A549 treated with Hydrocortisone at 1 μM for 4 hours (cell line): ENCODE results near the gene TMEM63C. TPM values are rescaled to one million over a fixed set of nuclear protein-coding genes. Genes with fewer than 3 reads are reported as not detected.

Source experiments
- total RNA-seq: library from RNA; stranded (reverse); fragments of 200-300 nt; extraction: Qiagen RNA extraction; gene quantifications from 5 replicates; pipeline ENCODE4 v1.2.3, GENCODE V29; 2022

TMEM63C gene, protein sequence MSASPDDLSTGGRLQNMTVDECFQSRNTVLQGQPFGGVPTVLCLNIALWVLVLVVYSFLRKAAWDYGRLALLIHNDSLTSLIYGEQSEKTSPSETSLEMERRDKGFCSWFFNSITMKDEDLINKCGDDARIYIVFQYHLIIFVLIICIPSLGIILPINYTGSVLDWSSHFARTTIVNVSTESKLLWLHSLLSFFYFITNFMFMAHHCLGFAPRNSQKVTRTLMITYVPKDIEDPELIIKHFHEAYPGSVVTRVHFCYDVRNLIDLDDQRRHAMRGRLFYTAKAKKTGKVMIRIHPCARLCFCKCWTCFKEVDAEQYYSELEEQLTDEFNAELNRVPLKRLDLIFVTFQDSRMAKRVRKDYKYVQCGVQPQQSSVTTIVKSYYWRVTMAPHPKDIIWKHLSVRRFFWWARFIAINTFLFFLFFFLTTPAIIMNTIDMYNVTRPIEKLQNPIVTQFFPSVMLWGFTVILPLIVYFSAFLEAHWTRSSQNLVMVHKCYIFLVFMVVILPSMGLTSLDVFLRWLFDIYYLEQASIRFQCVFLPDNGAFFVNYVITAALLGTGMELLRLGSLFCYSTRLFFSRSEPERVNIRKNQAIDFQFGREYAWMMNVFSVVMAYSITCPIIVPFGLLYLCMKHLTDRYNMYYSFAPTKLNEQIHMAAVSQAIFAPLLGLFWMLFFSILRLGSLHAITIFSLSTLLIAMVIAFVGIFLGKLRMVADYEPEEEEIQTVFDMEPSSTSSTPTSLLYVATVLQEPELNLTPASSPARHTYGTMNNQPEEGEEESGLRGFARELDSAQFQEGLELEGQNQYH
- 4.8 to 6.0 TPM (median 5.4 TPM) in 5 replicates for total RNA-seq

DNA sequence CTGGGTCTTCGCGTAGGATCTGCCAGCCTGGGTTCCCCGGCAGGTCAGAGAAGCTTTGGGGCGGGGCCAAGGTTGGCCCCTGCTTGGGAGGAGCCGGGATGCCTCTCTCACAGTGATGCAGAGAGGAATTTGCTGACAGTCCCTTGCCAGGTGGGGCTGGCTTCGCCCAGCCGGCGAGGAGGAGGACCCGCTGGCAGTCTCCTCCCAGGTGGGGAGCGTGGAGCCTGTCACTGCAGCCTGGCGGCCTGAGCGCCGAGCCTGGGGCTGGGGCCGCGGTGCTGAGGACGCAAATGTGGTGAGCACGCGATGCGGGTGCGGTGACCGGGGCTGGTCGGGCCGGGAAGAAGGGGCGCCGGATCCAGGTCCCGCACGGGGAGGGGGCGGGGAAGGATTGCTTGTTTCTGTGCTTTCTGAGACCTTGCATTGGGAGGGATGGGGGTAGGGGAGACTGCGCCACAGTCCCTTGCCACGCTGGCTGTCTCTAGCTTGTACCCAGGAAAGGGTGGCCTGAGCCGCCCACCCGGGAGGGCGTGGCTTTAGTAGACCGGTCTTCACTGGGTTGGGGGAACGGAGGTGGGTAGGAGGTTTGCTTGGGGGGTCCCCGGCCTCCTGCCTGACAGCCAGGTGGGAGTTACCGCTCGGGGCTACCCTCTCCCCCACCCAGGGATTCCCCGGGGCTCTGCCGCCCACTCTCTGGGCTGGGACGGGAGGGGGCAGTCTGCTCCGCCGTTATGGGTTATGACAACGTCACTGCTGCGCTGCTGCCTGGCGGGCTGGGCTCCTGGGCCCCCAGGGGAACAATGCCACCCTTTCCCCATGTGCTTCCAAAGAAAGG, at the start of gene TMEM63C:
TMEM63C (plus strand) TSS at position 196 of the 835 bp plus-strand sequence. CDS start 37,016 bp downstream, outside the sequence.

GRCh38 chr14:77141214-77142004, 40.2 kb upstream of the TMEM63C start, which contains the start of gene ZDHHC22:
Gene ZDHHC22 (minus strand): TSS chr14:77141791. CDS start chr14:77139738, 2,053 bp downstream.

DNA sequence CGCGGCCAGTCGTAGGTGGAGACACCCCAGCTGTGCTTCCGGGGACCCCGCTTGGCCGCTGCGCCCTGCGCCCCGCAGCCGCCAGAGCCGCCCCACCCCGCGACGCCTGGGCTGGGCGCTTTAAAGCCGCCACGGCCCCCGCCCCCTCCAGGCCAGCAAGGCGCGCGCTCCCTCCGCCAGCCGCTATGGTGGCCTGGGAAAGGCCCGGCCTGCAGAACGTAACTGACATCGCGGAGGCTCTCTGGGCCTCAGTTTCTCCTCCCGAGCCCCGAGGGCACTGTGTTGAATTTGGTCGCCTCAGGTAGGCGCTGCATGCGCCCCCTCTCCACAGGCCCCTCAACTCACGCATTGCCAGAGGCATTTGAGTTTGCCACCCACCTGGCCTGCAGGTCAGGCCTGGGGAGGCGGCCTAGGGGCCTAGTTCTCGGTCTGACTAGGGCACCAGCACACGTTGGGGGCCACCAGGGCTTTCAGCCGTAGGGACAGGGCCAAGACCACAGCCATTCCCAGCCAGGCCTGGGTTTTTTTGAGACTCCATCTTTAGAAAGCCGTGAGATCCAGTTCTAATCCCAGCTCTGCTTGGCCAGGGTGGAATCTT, 89.6 kb downstream of the TMEM63C start, which contains the start of gene NGB:
NGB (minus strand) TSS at position 94 of the 598 bp plus-strand sequence. CDS start 269 bp downstream, outside the sequence.

Other genes starting within 250 kb of the TMEM63C start
- 12.4 to 18.4 TPM (median 16.5 TPM) in 5 replicates for gene IRF2BPL, start 153.1 kb upstream of the TMEM63C start, total RNA-seq
- 6.5 to 9.7 TPM (median 7.1 TPM) in 5 replicates for gene CIPC, start 83.5 kb upstream of the TMEM63C start, total RNA-seq
- 0.18 to 0.37 TPM (median 0.23 TPM) in 5 replicates for gene ZDHHC22, start 40.0 kb upstream of the TMEM63C start, total RNA-seq
- gene NGB, start 89.4 kb downstream of the TMEM63C start, total RNA-seq, result not detected in 5 replicates
- gene POMT2, start 139.1 kb downstream of the TMEM63C start, total RNA-seq, result 25.5 to 31.9 TPM (median 29.1 TPM) in 5 replicates
- 30.5 to 35.5 TPM (median 33.7 TPM) in 5 replicates for gene GSTZ1, start 139.2 kb downstream of the TMEM63C start, total RNA-seq
- 4.6 to 8.8 TPM (median 6.6 TPM) in 5 replicates for gene TMED8, start 195.3 kb downstream of the TMEM63C start, total RNA-seq
- gene SAMD15, start 195.6 kb downstream of the TMEM63C start, total RNA-seq, result 1.2 to 2.6 TPM (median 1.6 TPM) in 5 replicates
- 0.05 to 0.08 TPM (median 0.07 TPM) in 5 replicates for gene NOXRED1, start 241.7 kb downstream of the TMEM63C start, total RNA-seq